K562 (cell line): ENCODE measurements around the gene EFCC1. TPM values are rescaled to one million over a fixed set of nuclear protein-coding genes. Genes with fewer than 3 reads are reported as not detected.

Experiments
- BCOR ChIP-seq: fragments of 450-650 bp; IDR thresholded peaks from 2 replicates; pipeline ENCODE4 v1.6.1; 2016
- CBFA2T2 ChIP-seq: fragments of 450-650 bp; conservative IDR thresholded peaks from 2 replicates; pipeline ENCODE4 v1.6.1; 2017; ENCODE audit warnings: mild to moderate bottlenecking
- CBX5 ChIP-seq: IDR thresholded peaks from 2 replicates; pipeline ENCODE4 v1.6.1; 2014; ENCODE audit warnings: low read depth, borderline replicate concordance
- ELF4 ChIP-seq: fragments of 450-650 bp; formaldehyde crosslinking; IDR thresholded peaks from 2 replicates; pipeline ENCODE4 v1.4.0; 2022; ENCODE audit warnings: missing genetic modification characterization
- GATAD2A ChIP-seq: fragments of 450-650 bp; IDR thresholded peaks from 2 replicates; pipeline ENCODE4 v1.6.1; 2017
- HLTF ChIP-seq: fragments of 450-650 bp; IDR thresholded peaks from 2 replicates; pipeline ENCODE4 v1.6.1; 2016
- HSF4 ChIP-seq: fragments of 250-450 bp; sonication (Bioruptor Pico); IDR thresholded peaks from 2 replicates; pipeline ENCODE4 v2.1.2; 2022; ENCODE audit warnings: mild to moderate bottlenecking, moderate library complexity, borderline replicate concordance
- LARP7 ChIP-seq: fragments of 450-650 bp; IDR thresholded peaks from 2 replicates; pipeline ENCODE4 v1.6.1; 2016
- MXI1 ChIP-seq: IDR thresholded peaks from 2 replicates; pipeline ENCODE4 v1.6.1; 2011; ENCODE audit warnings: low read depth, mild to moderate bottlenecking, improper control_type of control experiment, low read length
- NEUROD1 ChIP-seq: fragments of 150-350 bp; IDR thresholded peaks from 2 replicates; pipeline ENCODE4 v1.6.1; 2014; ENCODE audit warnings: borderline replicate concordance, low read length, low read depth; ENCODE audit not compliant: partially characterized antibody
- PTTG1 ChIP-seq: fragments of 450-650 bp; IDR thresholded peaks from 2 replicates; pipeline ENCODE4 v1.6.1; 2016; ENCODE audit warnings: low read depth, mild to moderate bottlenecking, missing genetic modification characterization, missing compliant biosample characterization
- SMARCC2 ChIP-seq: fragments of 450-650 bp; IDR thresholded peaks from 2 replicates; pipeline ENCODE4 v1.6.1; 2017; ENCODE audit warnings: antibody characterized with exemption, moderate library complexity, mild to moderate bottlenecking, low read depth
- SRF ChIP-seq, 2 experiments: fragments of 250-450, 450-650 bp in 1 of 2; sonication (Bioruptor Pico) in 1 of 2; sonication (generic) in 1 of 2; formaldehyde crosslinking; IDR thresholded peaks; 2 replicates each; pipeline versions ENCODE4 v1.5.0 to v1.5.1; 2020 to 2022; ENCODE audit warnings: mild to moderate bottlenecking in 1 of 2, missing genetic modification reagents in 1 of 2
- TCF3 ChIP-seq: sonication (generic); formaldehyde crosslinking; IDR thresholded peaks from 2 replicates; pipeline ENCODE4 v1.4.0; 2020; ENCODE audit warnings: mild to moderate bottlenecking, missing genetic modification reagents
- ZFP36 ChIP-seq: fragments of 150-350 bp; IDR thresholded peaks from 2 replicates; pipeline ENCODE4 v1.6.1; 2018; ENCODE audit warnings: low read length, low read depth; ENCODE audit not compliant: partially characterized antibody
- ZNF12 ChIP-seq: sonication (generic); formaldehyde crosslinking; IDR thresholded peaks from 2 replicates; pipeline ENCODE4 v1.4.0; 2020; ENCODE audit warnings: mild to moderate bottlenecking, missing genetic modification reagents
- ZNF174 ChIP-seq: fragments of 250-450 bp; sonication (Bioruptor Pico); IDR thresholded peaks from 2 replicates; pipeline ENCODE4 v1.4.0; 2020; ENCODE audit warnings: mild to moderate bottlenecking
- ZNF224 ChIP-seq: sonication (generic); formaldehyde crosslinking; IDR thresholded peaks from 2 replicates; pipeline ENCODE4 v1.8.0; 2022; ENCODE audit warnings: mild to moderate bottlenecking, missing genetic modification reagents
- ZNF408 ChIP-seq: fragments of 250-450 bp; sonication (Bioruptor Pico); IDR thresholded peaks from 2 replicates; pipeline ENCODE4 v1.4.0; 2020; ENCODE audit warnings: low read depth, mild to moderate bottlenecking, moderate library complexity
- polyA plus RNA-seq, 8 experiments: library from polyadenylated mRNA; depleted of rRNA in 4 of 8; stranded (reverse) in 5 of 8; unstranded in 3 of 8; fragments of >200 nt; fragmentation: Nextera tagmentation in 2 of 8; fragmentation: Illumina TruSeq in 1 of 8; extraction: Ambion mirVana in 2 of 8; extraction: Trizol in 1 of 8; gene quantifications; 2 replicates each; pipeline versions ENCODE4 v1.2.1 to v1.2.3, GENCODE V29; 2011 to 2014; ENCODE audit warnings: inconsistent platforms in 1 of 8, missing spikeins in 1 of 8
- total RNA-seq, 7 experiments: library from RNA; depleted of rRNA in 6 of 7; stranded (reverse); fragments of >200 nt in 6 of 7; fragmentation: Illumina TruSeq in 2 of 7; extraction: Trizol in 2 of 7; gene quantifications; 2 replicates each; pipeline versions ENCODE4 v1.2.1 to v1.2.3, GENCODE V29; 2011 to 2021; ENCODE audit warnings: low replicate concordance in 1 of 7
- TF ChIP-seq, protein P1 (sequence below): fragments of 450-650 bp; IDR thresholded peaks from 2 replicates; pipeline ENCODE4 v1.6.1; 2016; ENCODE audit warnings: low read depth, mild to moderate bottlenecking, moderate library complexity
- TF ChIP-seq, protein P2 (sequence below): fragments of 250-450 bp; sonication (Bioruptor Pico); IDR thresholded peaks from 2 replicates; pipeline ENCODE4 v1.8.0; 2021; ENCODE audit warnings: mild to moderate bottlenecking, moderate library complexity
- TF ChIP-seq, protein P3 (sequence below), 2 experiments: IDR thresholded peaks in 1 of 2; conservative IDR thresholded peaks in 1 of 2; 2 replicates each; pipeline ENCODE4 v1.6.1; 2016; ENCODE audit warnings: low read depth in 2 of 2, mild to moderate bottlenecking in 1 of 2, missing compliant biosample characterization in 1 of 2, missing genetic modification characterization in 1 of 2, moderate library complexity in 1 of 2
- TF ChIP-seq, protein P4 (sequence below): fragments of 450-650 bp; IDR thresholded peaks from one replicate; pipeline ENCODE4 v1.6.1; 2018; ENCODE audit warnings: mild to moderate bottlenecking, moderate library complexity; ENCODE audit not compliant: partially characterized antibody

Gene EFCC1
- total and polyA plus RNA-seq, 9 of the 15 experiments (the other 6 are each of a cell fraction or from before 2014, with no cell fraction given), result not detected

DNA sequence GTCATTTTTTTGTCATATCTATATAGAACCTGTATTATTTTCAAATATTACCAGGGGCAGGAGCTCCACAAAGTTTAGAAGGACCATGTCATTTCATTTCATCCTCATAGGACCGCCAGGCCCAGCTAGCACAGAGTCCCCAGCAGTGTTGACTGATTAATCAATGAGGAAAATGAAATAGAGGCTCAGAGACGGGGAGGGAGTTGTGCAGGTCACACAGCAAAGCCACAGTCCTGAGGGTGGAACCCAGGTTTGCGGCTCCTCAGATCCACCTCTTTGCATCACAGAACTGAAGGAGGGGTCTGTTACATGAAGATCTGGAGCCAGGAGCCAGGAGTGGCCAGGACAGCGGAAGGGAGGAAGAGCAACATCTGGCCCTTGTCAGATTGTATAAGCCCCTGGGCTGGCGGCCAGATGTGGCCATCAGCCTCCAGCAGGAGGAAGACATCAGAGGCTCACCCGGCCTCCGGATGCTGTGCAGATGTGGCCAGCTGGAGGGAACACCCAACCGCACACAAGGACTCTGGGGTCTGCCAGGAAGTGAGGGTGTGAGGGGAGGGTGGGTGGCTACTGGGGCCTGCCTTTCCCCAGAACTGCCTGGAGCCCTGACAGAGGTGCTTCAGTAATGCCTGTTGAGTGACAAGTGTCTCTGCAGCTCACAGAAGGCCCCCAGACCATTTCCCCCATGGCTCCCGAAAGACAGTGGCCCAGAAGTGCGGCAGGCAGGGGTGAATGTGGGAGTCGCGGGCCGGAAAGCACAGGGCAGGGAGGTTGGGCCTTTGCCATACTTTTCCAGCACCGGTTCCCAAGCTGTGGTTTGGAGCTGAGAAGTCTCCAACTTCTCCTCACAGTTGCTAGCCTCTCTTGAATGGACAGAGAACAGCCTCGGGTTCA is 21.3 kb downstream of the EFCC1 start (continued):
- TF ChIP-seq, protein P1, sequence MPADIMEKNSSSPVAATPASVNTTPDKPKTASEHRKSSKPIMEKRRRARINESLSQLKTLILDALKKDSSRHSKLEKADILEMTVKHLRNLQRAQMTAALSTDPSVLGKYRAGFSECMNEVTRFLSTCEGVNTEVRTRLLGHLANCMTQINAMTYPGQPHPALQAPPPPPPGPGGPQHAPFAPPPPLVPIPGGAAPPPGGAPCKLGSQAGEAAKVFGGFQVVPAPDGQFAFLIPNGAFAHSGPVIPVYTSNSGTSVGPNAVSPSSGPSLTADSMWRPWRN, result no peak
- TF ChIP-seq GATAD2A (no peak), ELF4 (CRISPR knock-in tag) (no peak), ZNF174 (CRISPR knock-in tag) (no peak), SMARCC2 (no peak), BCOR (0 out of 2 replicates have a peak, but pooled peaks have one; percentile 15), ZNF224 (CRISPR knock-in tag) (no peak), LARP7 (no peak), CBX5 (no peak), HSF4 (CRISPR knock-in tag) (no peak), PTTG1 (tag) (no peak), ZFP36 (peak; percentile 58), ZNF12 (CRISPR knock-in tag) (no peak), TCF3 (CRISPR knock-in tag) (peak; percentile 57; the same call in 1 of the 2 replicates), ZNF408 (no peak), SRF (CRISPR knock-in tag; IDR thresholded peaks at IDR 0.05) (no peak), CBFA2T2 (peak; percentile 77), MXI1 (no peak), NEUROD1 (no peak), HLTF (no peak)
- TF ChIP-seq, protein P2, sequence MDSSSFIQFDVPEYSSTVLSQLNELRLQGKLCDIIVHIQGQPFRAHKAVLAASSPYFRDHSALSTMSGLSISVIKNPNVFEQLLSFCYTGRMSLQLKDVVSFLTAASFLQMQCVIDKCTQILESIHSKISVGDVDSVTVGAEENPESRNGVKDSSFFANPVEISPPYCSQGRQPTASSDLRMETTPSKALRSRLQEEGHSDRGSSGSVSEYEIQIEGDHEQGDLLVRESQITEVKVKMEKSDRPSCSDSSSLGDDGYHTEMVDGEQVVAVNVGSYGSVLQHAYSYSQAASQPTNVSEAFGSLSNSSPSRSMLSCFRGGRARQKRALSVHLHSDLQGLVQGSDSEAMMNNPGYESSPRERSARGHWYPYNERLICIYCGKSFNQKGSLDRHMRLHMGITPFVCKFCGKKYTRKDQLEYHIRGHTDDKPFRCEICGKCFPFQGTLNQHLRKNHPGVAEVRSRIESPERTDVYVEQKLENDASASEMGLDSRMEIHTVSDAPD (CRISPR knock-in tag), result no peak
- TF ChIP-seq, protein P3, sequence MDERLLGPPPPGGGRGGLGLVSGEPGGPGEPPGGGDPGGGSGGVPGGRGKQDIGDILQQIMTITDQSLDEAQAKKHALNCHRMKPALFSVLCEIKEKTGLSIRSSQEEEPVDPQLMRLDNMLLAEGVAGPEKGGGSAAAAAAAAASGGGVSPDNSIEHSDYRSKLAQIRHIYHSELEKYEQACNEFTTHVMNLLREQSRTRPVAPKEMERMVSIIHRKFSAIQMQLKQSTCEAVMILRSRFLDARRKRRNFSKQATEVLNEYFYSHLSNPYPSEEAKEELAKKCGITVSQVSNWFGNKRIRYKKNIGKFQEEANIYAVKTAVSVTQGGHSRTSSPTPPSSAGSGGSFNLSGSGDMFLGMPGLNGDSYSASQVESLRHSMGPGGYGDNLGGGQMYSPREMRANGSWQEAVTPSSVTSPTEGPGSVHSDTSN (CRISPR knock-in tag; IDR thresholded peaks at IDR 0.05; ENCODE audit: low read depth), result no peak
- TF ChIP-seq, protein P3 (tag; conservative IDR thresholded peaks at IDR 0.05; ENCODE audit: low read depth), result no peak
- TF ChIP-seq, protein P4, sequence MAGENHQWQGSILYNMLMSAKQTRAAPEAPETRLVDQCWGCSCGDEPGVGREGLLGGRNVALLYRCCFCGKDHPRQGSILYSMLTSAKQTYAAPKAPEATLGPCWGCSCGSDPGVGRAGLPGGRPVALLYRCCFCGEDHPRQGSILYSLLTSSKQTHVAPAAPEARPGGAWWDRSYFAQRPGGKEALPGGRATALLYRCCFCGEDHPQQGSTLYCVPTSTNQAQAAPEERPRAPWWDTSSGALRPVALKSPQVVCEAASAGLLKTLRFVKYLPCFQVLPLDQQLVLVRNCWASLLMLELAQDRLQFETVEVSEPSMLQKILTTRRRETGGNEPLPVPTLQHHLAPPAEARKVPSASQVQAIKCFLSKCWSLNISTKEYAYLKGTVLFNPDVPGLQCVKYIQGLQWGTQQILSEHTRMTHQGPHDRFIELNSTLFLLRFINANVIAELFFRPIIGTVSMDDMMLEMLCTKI, result no peak
